ENCODE data around the gene C1orf216. TPM values are rescaled to one million over a fixed set of nuclear protein-coding genes. Genes with fewer than 3 reads are reported as not detected.
"Not testable (repeated sequence)": the region's sequence is repeated elsewhere in the genome, so short reads cannot be mapped to it uniquely, and the experiment has no call there.

The C1orf216 gene
- total RNA-seq, 4 donors from 2014 or later = 2.8 to 6.7 (median 4.7) TPM

DNA sequence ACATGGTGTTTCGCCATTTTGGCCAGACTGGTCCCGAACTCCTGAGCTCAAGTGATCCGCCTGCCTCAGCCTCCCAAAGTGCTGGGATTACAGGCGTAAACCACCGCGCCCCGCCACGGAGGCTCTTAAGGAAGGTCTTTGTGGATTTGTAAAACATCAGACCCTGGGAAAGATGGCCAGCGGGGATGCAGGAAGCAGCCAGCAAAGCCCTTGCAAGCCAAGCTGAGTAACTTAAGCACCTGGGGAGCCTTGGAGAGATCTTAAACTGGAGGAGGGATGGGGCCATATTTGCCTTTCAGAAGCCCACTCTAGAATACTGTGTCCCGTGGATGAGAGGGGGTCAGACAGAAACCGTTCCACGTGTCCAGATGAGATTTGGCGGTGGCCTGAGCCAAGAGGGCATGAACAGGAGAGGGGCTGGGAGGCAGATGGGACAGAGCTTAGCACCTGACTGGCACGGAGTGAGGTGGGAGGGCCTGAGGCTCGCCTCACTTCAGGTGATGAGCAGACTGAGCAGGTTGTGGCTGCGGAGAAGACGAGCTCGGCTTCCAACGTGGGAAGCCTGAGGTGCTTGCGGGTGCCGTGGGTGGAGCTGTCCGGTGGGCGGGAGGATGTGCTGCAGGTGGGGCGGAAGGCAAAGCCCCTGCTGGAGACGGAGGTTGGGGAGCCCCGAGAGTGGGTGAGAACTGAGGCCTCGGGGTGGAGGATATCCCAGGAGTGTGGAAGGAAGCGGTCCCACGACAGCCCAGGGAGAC, 11.7 kb downstream of the C1orf216 start:
- peaks cover 60% of the 10 kb centered on the region for H3K27me3 ChIP-seq
- no peak for TF ChIP-seq EP300 (IDR thresholded peaks at IDR 0.05; ENCODE audit: low read depth)
- TF ChIP-seq POLR2AphosphoS5 (IDR thresholded peaks at IDR 0.05) = no peak
- TF ChIP-seq, protein P1, sequence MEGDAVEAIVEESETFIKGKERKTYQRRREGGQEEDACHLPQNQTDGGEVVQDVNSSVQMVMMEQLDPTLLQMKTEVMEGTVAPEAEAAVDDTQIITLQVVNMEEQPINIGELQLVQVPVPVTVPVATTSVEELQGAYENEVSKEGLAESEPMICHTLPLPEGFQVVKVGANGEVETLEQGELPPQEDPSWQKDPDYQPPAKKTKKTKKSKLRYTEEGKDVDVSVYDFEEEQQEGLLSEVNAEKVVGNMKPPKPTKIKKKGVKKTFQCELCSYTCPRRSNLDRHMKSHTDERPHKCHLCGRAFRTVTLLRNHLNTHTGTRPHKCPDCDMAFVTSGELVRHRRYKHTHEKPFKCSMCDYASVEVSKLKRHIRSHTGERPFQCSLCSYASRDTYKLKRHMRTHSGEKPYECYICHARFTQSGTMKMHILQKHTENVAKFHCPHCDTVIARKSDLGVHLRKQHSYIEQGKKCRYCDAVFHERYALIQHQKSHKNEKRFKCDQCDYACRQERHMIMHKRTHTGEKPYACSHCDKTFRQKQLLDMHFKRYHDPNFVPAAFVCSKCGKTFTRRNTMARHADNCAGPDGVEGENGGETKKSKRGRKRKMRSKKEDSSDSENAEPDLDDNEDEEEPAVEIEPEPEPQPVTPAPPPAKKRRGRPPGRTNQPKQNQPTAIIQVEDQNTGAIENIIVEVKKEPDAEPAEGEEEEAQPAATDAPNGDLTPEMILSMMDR (IDR thresholded peaks at IDR 0.05) = no peak
- TF ChIP-seq POLR2A (IDR thresholded peaks at IDR 0.05) = no peak

DNA sequence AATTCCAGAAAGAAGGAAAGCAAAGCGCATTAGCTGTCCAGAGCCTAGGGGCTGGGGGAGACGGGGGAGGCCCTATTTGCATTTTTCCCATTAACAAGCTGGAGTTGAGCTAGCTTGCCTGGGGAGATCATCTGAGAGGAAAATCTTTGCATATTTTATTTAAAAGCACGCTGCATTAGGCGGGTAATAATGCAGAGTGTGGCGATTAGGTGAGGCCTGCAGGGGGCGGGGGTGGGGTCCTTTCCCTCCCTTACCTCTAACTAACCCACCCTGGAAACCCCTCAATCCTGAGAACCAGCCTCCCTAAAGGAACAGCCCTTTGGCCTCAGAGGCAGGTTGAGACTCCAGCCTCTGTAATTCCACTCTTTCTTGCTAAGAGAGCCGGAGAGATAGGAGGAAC, 16.2 kb downstream of the C1orf216 start:
- TF ChIP-seq, protein P1 (IDR thresholded peaks at IDR 0.05) = no peak
- TF ChIP-seq EP300 (IDR thresholded peaks at IDR 0.05; ENCODE audit: low read depth) = no peak
- TF ChIP-seq POLR2A (IDR thresholded peaks at IDR 0.05) = no peak
- no peak for TF ChIP-seq POLR2AphosphoS5 (IDR thresholded peaks at IDR 0.05)
- no peak overlapping the region for H3K4me3 ChIP-seq
- H3K4me1 ChIP-seq = peaks cover 0 to 5% (median 5%) of the 10 kb centered on the region in 4 donors
- H3K27ac ChIP-seq = no peak overlapping the region
- in situ Hi-C loops (cut with MboI; ENCODE audit: low pct_ligation_motif_present in 1 of 4, low pct_unique_long_range_greater_than_20kb in 1 of 4, low sequenced_read_pairs in 3 of 4) = loop anchor here in 1 of 4 donors (25.0 kb wide), 1 partner anchor 240 kb away; no protein-coding TSS in a partner anchor
- H3K27me3 ChIP-seq = peaks cover 78% of the 10 kb centered on the region
- intact Hi-C loops (cut with DNase I; ENCODE audit: low total_unique reads) = no loop called here
- H3K36me3 ChIP-seq = no peaks in the 10 kb centered on the region
- 20 to 22% methylated on average over 2 to 7 of the region's 7 CpGs for WGBS, 2 donors (ENCODE audit: low coverage in 1 of 2)
- no peaks in the 10 kb centered on the region for H3K9me3 ChIP-seq
- no peak for DNase-seq

More for the DNA sequence above, 11.7 kb downstream of the C1orf216 start:
- WGBS, 2 donors (ENCODE audit: low coverage in 1 of 2) = 44 to 70% methylated on average over 2 to 28 of the region's 29 CpGs
- H3K27ac ChIP-seq = no peak overlapping the region
- no peaks in the 10 kb centered on the region for H3K36me3 ChIP-seq
- intact Hi-C loops (cut with DNase I; ENCODE audit: low total_unique reads) = no loop called here
- in situ Hi-C loops (cut with MboI; ENCODE audit: low pct_ligation_motif_present in 1 of 4, low pct_unique_long_range_greater_than_20kb in 1 of 4, low sequenced_read_pairs in 3 of 4) = loop anchor here in 1 of 4 donors (25.0 kb wide), 1 partner anchor 245 kb away; no protein-coding TSS in a partner anchor
- H3K4me1 ChIP-seq = peaks cover 0 to 18% (median 10%) of the 10 kb centered on the region in 4 donors
- no peaks in the 10 kb centered on the region for H3K9me3 ChIP-seq
- peak overlapping the region in 3 of 4 donors; percentile 36 to 57 (median 48) for H3K4me3 ChIP-seq
- DNase-seq = no peak

DNA sequence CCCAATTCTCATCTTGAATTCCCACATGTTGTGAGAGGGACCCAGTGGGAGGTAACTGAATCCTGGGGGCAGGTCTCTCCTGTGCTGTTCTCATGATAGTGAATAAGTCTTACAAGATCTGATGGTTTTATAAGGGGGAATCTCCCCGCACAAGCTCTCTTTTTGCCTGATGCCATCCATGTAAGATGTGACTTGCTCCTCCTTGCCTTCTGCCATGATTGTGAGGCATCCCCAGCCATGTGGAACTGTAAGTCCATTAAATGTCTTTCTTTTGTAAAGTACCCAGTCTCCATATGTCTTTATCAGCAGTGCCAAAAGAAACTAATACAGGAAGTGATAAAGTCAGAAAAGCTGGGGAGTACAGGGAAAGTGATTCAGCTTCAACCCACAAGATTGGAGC, 19.5 kb downstream of the C1orf216 start:
- H3K4me3 ChIP-seq; intact Hi-C loops (cut with DNase I; ENCODE audit: low total_unique reads); DNase-seq; H3K27ac ChIP-seq; H3K4me1 ChIP-seq; H3K36me3 ChIP-seq; in situ Hi-C loops (cut with MboI; ENCODE audit: low pct_ligation_motif_present in 1 of 4, low pct_unique_long_range_greater_than_20kb in 1 of 4, low sequenced_read_pairs in 3 of 4); H3K9me3 ChIP-seq: not testable (repeated sequence)
- WGBS, 2 donors (ENCODE audit: low coverage in 1 of 2) = 100% methylated on average over 1 of the region's 1 CpG; no CpG with 5 or more reads in 1 of the 2 donors
- H3K27me3 ChIP-seq = peaks cover 75% of the 10 kb centered on the region

DNA sequence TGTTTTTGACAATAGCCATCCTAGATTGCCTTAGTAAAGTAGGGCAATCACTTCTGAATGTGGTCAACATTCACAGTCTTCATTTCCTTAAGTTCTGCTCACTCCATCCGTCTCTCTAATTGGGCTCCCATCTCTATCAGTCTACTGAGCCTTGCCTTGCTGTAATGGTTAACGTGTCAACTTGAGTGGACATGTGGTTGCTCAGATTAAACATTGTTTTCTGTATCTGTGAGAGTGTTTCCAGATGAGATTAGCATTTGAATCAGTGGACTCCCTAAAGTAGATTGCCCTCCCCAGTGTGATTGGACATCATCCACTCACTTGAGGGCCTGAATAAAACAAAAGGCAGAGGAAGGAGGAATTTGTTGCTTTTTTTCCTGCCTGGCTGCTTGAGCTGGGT, 26.4 kb downstream of the C1orf216 start:
- H3K9me3 ChIP-seq = no peaks in the 10 kb centered on the region
- no peak for DNase-seq
- peaks cover 21% of the 10 kb centered on the region for H3K27me3 ChIP-seq
- H3K4me3 ChIP-seq = no peak overlapping the region
- H3K4me1 ChIP-seq = no peaks in the 10 kb centered on the region
- intact Hi-C loops (cut with DNase I; ENCODE audit: low total_unique reads) = no loop called here
- H3K36me3 ChIP-seq = no peaks in the 10 kb centered on the region
- 58% methylated on average over 2 of the region's 2 CpGs; no CpG with 5 or more reads in 1 of the 2 donors for WGBS, 2 donors (ENCODE audit: low coverage in 1 of 2)
- TF ChIP-seq POLR2A (IDR thresholded peaks at IDR 0.05) (no peak), POLR2AphosphoS5 (IDR thresholded peaks at IDR 0.05) (no peak), EP300 (IDR thresholded peaks at IDR 0.05; ENCODE audit: low read depth) (no peak)
- TF ChIP-seq, protein P1 (IDR thresholded peaks at IDR 0.05) = no peak
- in situ Hi-C loops (cut with MboI; ENCODE audit: low pct_ligation_motif_present in 1 of 4, low pct_unique_long_range_greater_than_20kb in 1 of 4, low sequenced_read_pairs in 3 of 4) = no loop called here
- H3K27ac ChIP-seq = no peak overlapping the region
